Limb (tissue), 2 donors: ENCODE measurements around the gene GIMAP8.

Experiments
- DNase-seq, 2 donors: peaks; one replicate each; pipeline ENCODE4 v3.0.0-alpha.2; 2016; ENCODE audit errors: extremely low spot score in 2 of 2

GIMAP8 gene

GRCh38 chr7:150450491-150451001 lies at the start of gene GIMAP8:
Gene GIMAP8 (plus strand): TSS chr7:150450630. CDS start chr7:150466699, 16,069 bp downstream.
- no peak for DNase-seq

- DNase-seq, result no peak
Measured at GRCh38 chr7:150400788-150401423, 49.5 kb upstream of the GIMAP8 start.

DNA sequence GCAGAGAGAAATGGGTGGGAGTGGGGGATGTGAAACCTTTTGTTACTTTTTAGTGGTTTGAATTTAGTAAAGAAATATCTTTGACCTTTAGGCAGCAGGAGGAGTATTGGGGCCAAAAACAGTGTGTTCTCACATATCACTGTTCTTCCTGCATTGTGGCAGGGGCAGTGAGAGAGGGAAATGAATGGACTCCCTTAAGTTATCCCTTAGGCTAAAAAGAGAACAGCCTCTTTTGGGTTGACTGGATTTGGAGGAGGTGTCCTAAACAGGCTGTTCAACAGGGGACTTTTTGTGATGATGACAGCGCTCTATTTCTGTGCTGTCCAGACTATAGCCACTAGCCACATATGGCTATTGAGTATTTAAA lies 49.0 kb upstream of the GIMAP8 start:
- no peak for DNase-seq

GRCh38 chr7:150401861-150402631 lies 48.4 kb upstream of the GIMAP8 start:
- no peak for DNase-seq

DNA sequence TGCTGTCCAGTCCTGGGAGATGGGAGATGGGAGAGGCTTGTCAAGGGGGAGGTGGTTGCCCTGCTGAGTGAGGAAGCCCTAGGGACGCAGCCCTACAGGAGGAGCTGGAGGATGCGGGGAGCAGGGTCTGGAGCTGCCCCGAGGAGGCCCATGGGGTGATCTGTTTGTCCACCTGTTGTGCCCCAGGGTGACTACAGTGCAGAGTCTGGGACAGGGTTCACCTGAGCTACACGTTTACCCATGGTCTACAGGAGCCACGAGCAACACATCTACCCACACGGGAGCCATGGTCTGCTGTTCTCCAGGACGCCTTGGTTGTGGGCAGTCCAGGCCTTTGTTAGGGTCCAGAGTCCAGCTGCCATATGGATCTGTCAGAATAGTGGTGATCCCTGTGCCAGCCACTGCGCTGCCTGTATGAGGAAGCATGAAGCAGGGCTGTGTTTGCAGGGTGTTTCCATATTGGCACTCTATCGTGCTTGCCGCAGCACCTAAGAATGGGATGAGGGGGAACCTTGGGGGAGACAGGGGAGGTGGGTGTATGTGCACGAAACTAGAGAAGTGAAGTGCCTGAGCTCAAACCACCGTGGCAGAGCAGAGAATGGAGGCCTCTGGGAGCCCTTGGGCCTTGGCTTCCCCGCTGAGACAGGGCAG lies 47.6 kb upstream of the GIMAP8 start:
- DNase-seq, result no peak

DNA sequence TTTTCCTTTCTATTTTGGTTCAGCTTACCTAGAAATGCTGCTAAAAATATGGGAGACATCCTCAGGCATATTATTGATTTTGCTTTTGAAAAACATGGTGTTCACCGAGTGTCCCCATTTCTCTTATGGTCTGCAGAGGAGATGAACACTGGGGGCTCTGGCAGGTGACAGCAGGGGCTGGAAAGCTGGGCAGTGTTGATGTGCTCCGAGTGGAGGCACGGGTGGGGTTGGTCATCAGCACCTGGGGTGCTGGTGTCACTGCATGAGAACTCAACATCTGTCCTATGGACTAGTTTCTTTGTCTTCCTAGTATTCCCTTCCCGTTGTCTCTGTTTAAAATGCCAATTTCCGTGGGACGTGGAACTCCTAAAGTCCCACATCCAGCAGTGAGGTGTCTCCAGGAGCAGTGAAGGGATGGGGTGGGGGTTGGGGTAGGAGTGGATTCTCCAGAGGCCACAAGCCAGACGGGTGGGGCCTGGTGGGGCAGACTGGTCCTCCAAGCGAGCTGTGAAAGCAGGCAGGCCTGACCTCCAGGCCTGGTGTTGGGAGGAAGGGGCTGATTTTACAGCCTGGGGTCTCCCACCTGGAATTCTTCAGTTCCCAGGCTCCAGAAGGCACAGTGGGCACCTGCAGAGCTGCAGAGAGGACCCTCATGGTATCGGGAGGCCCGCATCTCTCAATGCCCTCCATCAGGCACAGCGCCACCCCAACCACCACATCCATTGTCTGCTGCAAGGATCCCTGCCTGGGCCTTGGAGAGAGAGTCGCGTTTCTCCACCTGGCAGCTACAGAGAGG lies 46.9 kb upstream of the GIMAP8 start:
- DNase-seq, result no peak

GRCh38 chr7:150404172-150404804 lies 46.1 kb upstream of the GIMAP8 start:
- peak in 1 of 2 donors; percentile 23 for DNase-seq

- DNase-seq, result peak; percentile 87 to 91
Measured at GRCh38 chr7:150404805-150405583, 45.4 kb upstream of the GIMAP8 start.

DNA sequence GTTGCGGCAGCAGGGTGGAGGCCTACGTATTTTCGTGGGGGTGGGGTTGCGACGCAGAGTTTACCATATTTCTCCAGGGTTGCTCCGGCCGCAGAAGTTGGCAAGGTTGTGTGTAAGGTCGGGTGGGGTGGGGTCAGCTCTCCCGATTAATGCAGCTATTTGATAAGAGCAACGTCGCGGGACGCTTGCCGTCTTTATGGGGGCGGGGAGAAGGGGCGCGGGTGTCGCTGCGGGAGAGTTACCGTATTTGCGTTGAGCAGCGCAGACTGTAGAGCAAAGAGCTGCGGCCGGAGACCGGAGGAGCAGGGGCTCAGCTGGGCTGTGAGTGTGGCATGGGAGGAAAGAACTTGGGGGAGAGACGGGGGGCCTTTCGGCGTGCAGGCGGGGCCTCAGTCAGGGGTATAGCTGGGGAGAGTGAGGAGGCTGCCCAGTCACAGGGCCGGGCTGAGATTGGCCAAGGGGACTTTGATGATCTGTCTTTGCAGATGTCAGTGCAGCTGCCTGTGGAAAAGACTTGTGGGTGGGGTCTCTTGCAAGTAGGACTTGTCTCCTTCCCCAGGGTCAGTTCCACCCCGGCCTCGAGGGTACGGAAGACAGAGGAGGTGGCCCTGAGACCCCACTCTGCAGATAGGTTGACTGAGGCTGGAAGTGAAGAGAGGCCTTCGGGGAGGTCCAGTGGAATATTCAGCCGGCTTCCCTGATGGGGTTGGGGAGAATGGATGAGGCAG lies 44.7 kb upstream of the GIMAP8 start:
- DNase-seq, result peak; percentile 26 to 58

- DNase-seq, result no peak
Measured at GRCh38 chr7:150406312-150406566, 44.2 kb upstream of the GIMAP8 start.

DNA sequence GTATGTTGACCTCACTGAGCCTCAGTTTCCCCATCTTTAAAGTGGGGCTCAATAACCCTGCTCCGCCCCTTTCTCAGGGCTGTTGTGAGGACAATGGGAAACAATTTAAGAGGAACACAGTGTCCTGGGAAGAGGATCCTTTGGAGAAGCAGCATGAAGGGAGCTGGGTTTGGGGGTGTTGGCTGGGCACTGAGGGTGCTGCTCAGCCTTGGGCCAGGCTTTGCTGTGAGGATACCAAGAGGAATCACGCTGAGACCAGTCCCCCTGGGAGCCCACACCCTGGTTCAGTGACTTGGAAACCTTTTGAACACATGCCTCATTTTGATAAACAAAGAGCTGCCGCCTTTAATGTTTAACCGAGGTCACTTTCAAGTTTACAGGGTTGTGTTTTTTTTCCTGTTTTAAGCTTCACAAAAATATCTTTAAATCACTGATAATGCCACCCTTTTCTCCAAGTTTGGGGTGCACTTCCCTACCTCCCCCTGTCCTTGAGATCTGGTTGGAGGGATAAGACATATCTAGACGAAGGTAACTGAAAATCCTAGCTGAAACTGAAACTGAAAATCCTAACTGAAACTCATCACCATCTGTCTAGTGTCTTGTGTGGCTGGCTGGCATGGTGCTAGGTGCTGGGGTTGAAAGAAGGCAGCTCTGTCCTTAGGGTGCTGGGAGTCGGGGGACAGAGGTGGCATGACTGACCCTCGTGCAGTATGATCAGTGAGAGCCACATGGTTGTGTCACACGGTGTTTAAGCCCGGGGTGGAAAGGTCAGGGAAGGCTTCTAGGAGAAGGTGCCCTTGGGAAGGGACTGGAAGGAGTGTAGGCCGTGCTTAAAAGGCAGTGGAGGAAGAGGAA lies 43.6 kb upstream of the GIMAP8 start:
- DNase-seq, result no peak

- no peak for DNase-seq
Measured at GRCh38 chr7:150407588-150408392, 42.6 kb upstream of the GIMAP8 start.

DNA sequence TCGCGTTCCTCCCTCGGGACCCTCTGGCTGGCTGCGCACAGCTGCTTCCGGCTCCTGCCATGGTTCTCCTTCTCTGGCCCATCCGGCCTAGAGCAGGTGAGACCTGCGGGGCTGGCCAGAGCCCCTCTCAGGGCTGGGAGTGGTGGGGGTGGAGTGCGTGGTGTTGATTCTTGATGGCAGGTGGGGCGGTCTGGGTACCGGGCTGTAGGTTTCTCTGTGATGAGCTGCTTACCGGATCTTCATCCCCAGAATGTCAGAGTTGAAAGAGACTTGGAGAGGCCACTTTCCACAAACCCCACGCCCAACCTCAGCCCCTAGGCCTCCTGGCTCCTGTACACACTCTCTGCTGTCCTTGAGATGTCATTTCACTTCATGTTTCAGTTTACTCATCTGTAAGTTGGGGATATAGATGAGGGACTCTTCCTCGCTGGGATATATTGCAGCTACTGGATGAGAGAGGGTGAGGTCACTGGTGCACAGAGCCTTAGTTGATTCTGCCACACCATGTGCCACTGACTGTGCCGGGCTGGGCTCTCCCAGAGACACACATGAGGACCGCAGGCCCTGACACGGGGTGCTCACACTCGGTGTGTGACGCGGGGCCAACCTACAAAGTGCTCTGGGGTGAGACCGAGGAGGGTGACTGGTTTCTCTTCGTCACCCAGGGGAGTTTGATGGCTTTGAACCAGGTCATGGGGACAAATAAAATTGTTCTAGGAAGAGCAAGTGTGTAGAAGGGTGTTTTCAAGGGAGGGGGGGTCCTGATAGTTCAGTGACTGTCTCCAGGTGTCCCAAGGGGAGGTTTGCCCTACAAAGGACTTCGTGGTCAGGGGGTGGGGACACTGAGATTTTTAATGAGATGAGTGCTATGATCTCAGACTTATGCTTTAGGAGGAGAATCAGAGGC lies 41.8 kb upstream of the GIMAP8 start:
- no peak for DNase-seq

GRCh38 chr7:150409300-150410030 lies 41.0 kb upstream of the GIMAP8 start:
- DNase-seq, result no peak

- no peak for DNase-seq
Measured at GRCh38 chr7:150410131-150410530, 40.3 kb upstream of the GIMAP8 start.

DNA sequence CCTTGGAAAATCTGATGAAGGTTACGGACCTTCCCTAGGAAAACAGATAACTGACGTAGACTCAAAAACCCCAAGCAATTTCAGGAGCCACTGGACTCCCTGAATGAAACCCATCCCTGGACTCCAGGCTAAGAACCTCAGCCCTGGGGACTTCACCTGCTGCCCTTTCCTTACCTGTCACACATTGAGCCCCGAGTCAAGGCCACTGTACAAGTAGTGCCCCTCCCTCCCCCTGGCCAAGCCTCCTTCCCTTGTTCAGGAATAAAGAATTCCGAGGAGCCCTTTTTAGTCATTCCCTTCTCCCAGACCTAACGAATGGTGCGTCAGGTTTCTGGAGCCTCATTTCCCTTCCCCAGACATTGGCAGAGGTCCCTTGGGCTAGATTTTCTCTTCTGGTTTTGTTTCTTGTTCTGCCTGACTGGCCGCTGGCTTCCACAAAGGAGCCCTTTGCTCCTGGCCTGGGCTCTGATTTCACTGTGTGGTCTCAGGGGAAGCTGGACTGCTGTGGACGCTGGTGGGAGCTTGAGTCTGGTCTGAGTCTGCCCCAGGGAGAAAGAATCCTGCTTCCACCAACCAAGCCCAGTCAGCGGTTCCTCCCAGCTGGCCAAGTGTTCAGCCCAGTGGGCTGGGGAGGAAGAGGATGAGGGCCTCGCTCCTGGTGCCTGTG lies 39.6 kb upstream of the GIMAP8 start:
- DNase-seq, result no peak
